Measurements from ENCODE around the gene DLG2.

- TF ChIP-seq CTCF (IDR thresholded peaks at IDR 0.05; ENCODE audit: low read depth, low read length, missing input control) (no peak), RAD21 (IDR thresholded peaks at IDR 0.05) (no peak), REST (IDR thresholded peaks at IDR 0.05) (no peak), YY1 (IDR thresholded peaks at IDR 0.05) (no peak), MAX (IDR thresholded peaks at IDR 0.05) (no peak), SP1 (IDR thresholded peaks at IDR 0.05) (no peak)
Measured at GRCh38 chr11:84255483-84255882, 1371.7 kb downstream of the DLG2 start.
